ENCODE data around the gene OSBPL10. TPM values are rescaled to one million over a fixed set of nuclear protein-coding genes. Genes with fewer than 3 reads are reported as not detected.
A peak's percentile ranks its signal among the peaks of the same experiment; 100 is the strongest.

OSBPL10 gene
- total and polyA plus RNA-seq, 2 donors (not counting 1 experiment from before 2014, with no cell fraction given) = 88.5 to 310 TPM

DNA sequence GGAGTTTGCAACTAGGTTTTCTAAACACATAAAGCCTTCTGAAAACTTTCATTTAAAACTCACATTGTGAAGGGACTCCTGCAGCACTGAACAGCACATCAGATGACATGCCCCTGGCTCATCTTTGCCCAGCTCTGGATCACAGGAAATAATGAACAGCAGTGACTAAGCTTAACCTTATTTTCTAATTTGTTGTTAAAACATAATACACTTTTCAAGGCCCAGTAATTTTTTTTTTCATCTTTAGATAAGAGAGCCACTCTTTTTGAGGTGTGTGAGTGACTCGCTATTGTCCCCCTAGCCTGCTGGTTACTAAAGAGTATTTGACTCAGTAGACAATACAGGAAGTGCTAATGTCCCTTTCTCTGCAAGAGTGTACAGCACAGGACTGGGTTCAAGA lies 204.0 kb downstream of the OSBPL10 start:
- H3K27me3 ChIP-seq (replicated peaks in 1 of 4; ENCODE audit: control extremely low read depth in 1 of 4, control insufficient read depth in 3 of 4, insufficient read depth in 4 of 4, low read length in 3 of 4) = no peaks in the 10 kb centered on the region

DNA sequence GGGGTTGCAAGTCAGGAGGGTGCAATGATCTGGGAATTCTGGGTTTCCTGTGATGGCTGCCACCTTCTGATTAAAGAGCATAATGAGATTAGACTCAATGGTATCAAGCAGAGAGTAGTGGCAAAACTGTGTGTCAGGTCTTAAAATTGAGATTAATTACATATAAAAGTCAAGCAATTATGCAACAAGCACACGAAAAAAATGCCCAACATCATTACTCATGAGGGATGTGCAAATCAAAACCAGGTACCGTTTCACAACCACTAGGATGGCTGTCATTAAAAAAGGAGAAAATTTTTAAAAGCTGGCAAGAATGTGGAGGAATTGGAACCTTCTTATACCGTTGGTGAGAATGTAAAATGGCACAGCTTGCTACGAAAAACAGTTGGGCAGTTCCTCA lies 205.0 kb downstream of the OSBPL10 start:
- Mint-ChIP-seq H3K27me3 (no peaks in the 10 kb centered on the region), H3K9me3 (ENCODE audit: insufficient read depth) (peaks cover 3% of the 10 kb centered on the region), H3K4me1 (peaks cover 66% of the 10 kb centered on the region), H3K27ac (peak overlapping the region; percentile 10), H3K4me3 (no peak overlapping the region)
- POLR2A ChIA-PET = no interaction called here
- ATAC-seq (ENCODE audit: low read depth) = no peak
- Histone ChIP-seq H3K27ac (ENCODE audit: low read length in 2 of 2) (no peak overlapping the region), H3K4me1 (ENCODE audit: control insufficient read depth in 2 of 2, insufficient read depth in 2 of 2, low read length in 2 of 2) (peaks cover 11 to 12% of the 10 kb centered on the region in 2 donors), H3K27me3 (replicated peaks in 1 of 4; ENCODE audit: control extremely low read depth in 1 of 4, control insufficient read depth in 3 of 4, insufficient read depth in 4 of 4, low read length in 3 of 4) (no peaks in the 10 kb centered on the region), H2AFZ (ENCODE audit: insufficient read depth, low read depth, low read length, poor library complexity, severe bottlenecking) (no peak overlapping the region), H3K36me3 (replicated peaks in 1 of 2; ENCODE audit: control extremely low read depth in 1 of 2, control insufficient read depth in 1 of 2, extremely low read depth in 1 of 2, insufficient read depth in 2 of 2, low read length in 1 of 2) (peaks cover 2 to 9% of the 10 kb centered on the region in 2 experiments), H3K79me2 (ENCODE audit: control insufficient read depth, insufficient read depth, low read length) (peaks cover 70% of the 10 kb centered on the region), H3K4me3 (ENCODE audit: control extremely low read depth in 1 of 5, extremely low read depth in 1 of 5, insufficient read depth in 1 of 5, low read depth in 2 of 5, low read length in 4 of 5) (no peak overlapping the region), H3K4me2 (replicated peaks; ENCODE audit: low read depth, low read length, poor library complexity, severe bottlenecking) (no peak overlapping the region), H4K20me1 (ENCODE audit: control insufficient read depth, insufficient read depth, low read length, poor library complexity, severe bottlenecking) (peaks cover 67% of the 10 kb centered on the region), H3K9ac (ENCODE audit: low read length) (no peak overlapping the region), H3K9me3 (ENCODE audit: control extremely low read depth in 1 of 3, control insufficient read depth in 2 of 3, insufficient read depth in 1 of 3, low read length in 2 of 3) (peaks cover 0 to 12% (median 0%) of the 10 kb centered on the region in 3 donors)
- intact Hi-C loops (cut with micrococcal nuclease) = no loop called here
- WGBS (ENCODE audit: insufficient coverage) = 80% methylated on average over 1 of the region's 4 CpGs
- no peak for TF ChIP-seq EZH2 (IDR thresholded peaks at IDR 0.05; ENCODE audit: borderline replicate concordance, insufficient read depth, low read depth, low read length, poor library complexity, severe bottlenecking)
- TF ChIP-seq, protein P1, sequence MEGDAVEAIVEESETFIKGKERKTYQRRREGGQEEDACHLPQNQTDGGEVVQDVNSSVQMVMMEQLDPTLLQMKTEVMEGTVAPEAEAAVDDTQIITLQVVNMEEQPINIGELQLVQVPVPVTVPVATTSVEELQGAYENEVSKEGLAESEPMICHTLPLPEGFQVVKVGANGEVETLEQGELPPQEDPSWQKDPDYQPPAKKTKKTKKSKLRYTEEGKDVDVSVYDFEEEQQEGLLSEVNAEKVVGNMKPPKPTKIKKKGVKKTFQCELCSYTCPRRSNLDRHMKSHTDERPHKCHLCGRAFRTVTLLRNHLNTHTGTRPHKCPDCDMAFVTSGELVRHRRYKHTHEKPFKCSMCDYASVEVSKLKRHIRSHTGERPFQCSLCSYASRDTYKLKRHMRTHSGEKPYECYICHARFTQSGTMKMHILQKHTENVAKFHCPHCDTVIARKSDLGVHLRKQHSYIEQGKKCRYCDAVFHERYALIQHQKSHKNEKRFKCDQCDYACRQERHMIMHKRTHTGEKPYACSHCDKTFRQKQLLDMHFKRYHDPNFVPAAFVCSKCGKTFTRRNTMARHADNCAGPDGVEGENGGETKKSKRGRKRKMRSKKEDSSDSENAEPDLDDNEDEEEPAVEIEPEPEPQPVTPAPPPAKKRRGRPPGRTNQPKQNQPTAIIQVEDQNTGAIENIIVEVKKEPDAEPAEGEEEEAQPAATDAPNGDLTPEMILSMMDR (IDR thresholded peaks at IDR 0.05) = no peak
- CTCF ChIA-PET = no interaction called here
- DNase-seq = no peak

More for the DNA sequence above, 204.0 kb downstream of the OSBPL10 start:
- Histone ChIP-seq H3K4me1 (ENCODE audit: control insufficient read depth in 2 of 2, insufficient read depth in 2 of 2, low read length in 2 of 2) (peaks cover 11 to 12% of the 10 kb centered on the region in 2 donors), H3K36me3 (replicated peaks in 1 of 2; ENCODE audit: control extremely low read depth in 1 of 2, control insufficient read depth in 1 of 2, extremely low read depth in 1 of 2, insufficient read depth in 2 of 2, low read length in 1 of 2) (peaks cover 2 to 6% of the 10 kb centered on the region in 2 experiments), H3K27ac (ENCODE audit: low read length in 2 of 2) (no peak overlapping the region), H3K9ac (ENCODE audit: low read length) (no peak overlapping the region), H4K20me1 (ENCODE audit: control insufficient read depth, insufficient read depth, low read length, poor library complexity, severe bottlenecking) (peaks cover 63% of the 10 kb centered on the region), H3K9me3 (ENCODE audit: control extremely low read depth in 1 of 3, control insufficient read depth in 2 of 3, insufficient read depth in 1 of 3, low read length in 2 of 3) (peaks cover 0 to 12% (median 0%) of the 10 kb centered on the region in 3 donors), H3K79me2 (ENCODE audit: control insufficient read depth, insufficient read depth, low read length) (peaks cover 74% of the 10 kb centered on the region), H3K4me2 (replicated peaks; ENCODE audit: low read depth, low read length, poor library complexity, severe bottlenecking) (no peak overlapping the region), H3K4me3 (ENCODE audit: control extremely low read depth in 1 of 5, extremely low read depth in 1 of 5, insufficient read depth in 1 of 5, low read depth in 2 of 5, low read length in 4 of 5) (no peak overlapping the region), H2AFZ (ENCODE audit: insufficient read depth, low read depth, low read length, poor library complexity, severe bottlenecking) (no peak overlapping the region)
- intact Hi-C loops (cut with micrococcal nuclease) = no loop called here
- 83% methylated on average over 1 of the region's 1 CpG for WGBS (ENCODE audit: insufficient coverage)
- ATAC-seq (ENCODE audit: low read depth) (no peak), DNase-seq (no peak)
- Mint-ChIP-seq H3K9me3 (ENCODE audit: insufficient read depth) (peaks cover 8% of the 10 kb centered on the region), H3K27me3 (no peaks in the 10 kb centered on the region), H3K4me3 (no peak overlapping the region), H3K27ac (peak overlapping the region; percentile 47), H3K4me1 (peaks cover 70% of the 10 kb centered on the region)
- TF ChIP-seq, protein P1 (IDR thresholded peaks at IDR 0.05) = no peak
- no peak for TF ChIP-seq EZH2 (IDR thresholded peaks at IDR 0.05; ENCODE audit: borderline replicate concordance, insufficient read depth, low read depth, low read length, poor library complexity, severe bottlenecking)
- CTCF ChIA-PET = interaction anchor here (1.0 kb wide), 1 partner anchor 8 kb away, joined by 4 read pairs; no protein-coding TSS in a partner anchor
- POLR2A ChIA-PET = interaction anchor here (0.7 kb wide), 1 partner anchor 10 kb away, joined by 4 read pairs; no protein-coding TSS in a partner anchor

All from B cell (primary cell).